ENCODE results near the gene ZBTB7B. TPM values are rescaled to one million over a fixed set of nuclear protein-coding genes. Genes with fewer than 3 reads are reported as not detected.

ZBTB7B gene
- total and polyA plus RNA-seq, 2 experiments from 2014 or later = 2.3 to 27.0 TPM

DNA sequence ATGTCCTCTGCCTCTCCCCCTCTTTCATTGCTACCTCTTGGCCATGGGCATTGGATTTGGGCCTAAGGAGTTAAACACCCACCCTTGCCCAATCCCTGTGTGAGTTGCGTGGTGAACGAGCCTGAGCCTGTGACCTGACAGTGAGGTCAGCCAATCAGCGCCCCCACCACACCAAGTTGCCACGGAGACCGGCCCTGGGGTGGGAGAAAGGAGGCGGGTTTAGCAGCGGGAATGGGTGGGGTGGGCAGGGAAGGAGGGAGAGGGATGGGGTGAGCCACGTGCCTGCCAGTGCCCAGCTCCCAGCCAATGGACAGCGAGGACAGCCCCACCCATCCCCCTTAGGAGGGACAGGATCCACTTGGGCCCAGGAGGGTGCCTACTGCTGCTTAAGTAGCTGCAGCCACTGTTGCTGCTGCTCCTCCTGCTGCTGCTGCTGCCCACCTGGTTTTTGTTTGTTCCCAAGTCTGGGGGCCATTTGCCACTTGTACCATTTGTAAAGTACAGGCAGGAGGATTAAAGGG, 9.5 kb downstream of the ZBTB7B start:
- TF ChIP-seq EZH2phosphoT487 (IDR thresholded peaks at IDR 0.05; ENCODE audit: insufficient read depth, low read depth) (no peak), EZH2 (IDR thresholded peaks at IDR 0.05; ENCODE audit: insufficient read depth, poor library complexity, severe bottlenecking) (no peak)
- Histone ChIP-seq H3K9me2 (ENCODE audit: insufficient read depth) (no peaks in the 10 kb centered on the region), H3K27me3 (replicated peaks; ENCODE audit: insufficient read depth) (no peaks in the 10 kb centered on the region), H3K79me2 (ENCODE audit: insufficient read depth) (peaks cover 12% of the 10 kb centered on the region), H3K9ac (no peak overlapping the region), H4K20me1 (ENCODE audit: insufficient read depth) (no peaks in the 10 kb centered on the region), H3K27ac (no peak overlapping the region), H3K4me2 (ENCODE audit: unreplicated experiment) (no peak overlapping the region), H2AFZ (no peak overlapping the region), H3F3A (ENCODE audit: insufficient read depth) (no peaks in the 10 kb centered on the region), H3K4me3 (no peak overlapping the region), H3K4me1 (ENCODE audit: insufficient read depth) (peaks cover 4% of the 10 kb centered on the region; the same call in 1 of the 2 replicates), H3K36me3 (ENCODE audit: low read depth) (no peaks in the 10 kb centered on the region), H3K9me3 (ENCODE audit: low read depth) (no peaks in the 10 kb centered on the region)
- DNase-seq = peak; percentile 55
- in situ Hi-C loops (cut with MboI) = no loop called here
- WGBS, 2 experiments (ENCODE audit: low coverage in 1 of 2, low lambda C conversion rate in 2 of 2, missing lambda C conversion rate in 2 of 2) = 19 to 31% methylated on average over 6 to 9 of the region's 9 CpGs

DNA sequence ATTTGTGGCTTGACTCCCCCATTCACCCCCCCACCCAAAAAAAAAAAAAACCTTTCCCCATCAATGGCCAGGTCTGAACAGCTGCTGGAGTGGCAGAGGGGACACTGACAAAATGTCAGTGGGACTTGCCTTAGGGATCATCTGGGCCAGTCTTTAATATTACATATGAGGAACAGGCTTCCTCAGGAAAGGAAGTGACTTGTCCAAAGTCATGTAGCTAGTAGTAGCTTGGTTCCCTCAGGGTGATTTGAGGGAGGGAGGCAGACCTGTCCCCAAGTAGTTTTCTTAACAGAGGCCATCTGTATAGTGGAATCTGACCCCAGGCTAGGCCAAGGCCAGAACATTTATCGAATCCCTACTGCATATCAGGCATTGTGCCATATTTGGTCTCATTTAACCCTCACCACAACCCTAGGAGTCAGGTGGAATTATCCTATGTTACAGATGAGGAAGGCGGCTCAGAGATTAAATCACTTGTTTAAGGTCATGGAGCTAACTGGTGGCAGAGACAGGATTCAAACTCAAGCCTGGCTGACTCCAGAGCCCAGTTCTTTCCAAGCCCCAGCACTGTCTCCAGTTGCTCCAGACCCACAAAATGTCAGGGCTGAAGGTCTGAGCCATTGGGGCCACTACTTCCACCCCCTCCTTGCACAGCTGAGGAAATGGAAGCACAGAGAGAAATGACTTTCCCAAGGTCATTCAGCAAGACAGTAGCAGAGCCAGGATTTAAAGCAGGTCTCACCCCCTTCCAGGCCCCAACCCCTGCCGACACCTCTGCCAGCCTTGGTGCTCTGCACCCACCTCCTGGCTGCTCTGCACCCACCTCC, 10.4 kb downstream of the ZBTB7B start:
- H3K36me3 ChIP-seq (ENCODE audit: low read depth) = no peaks in the 10 kb centered on the region

DNA sequence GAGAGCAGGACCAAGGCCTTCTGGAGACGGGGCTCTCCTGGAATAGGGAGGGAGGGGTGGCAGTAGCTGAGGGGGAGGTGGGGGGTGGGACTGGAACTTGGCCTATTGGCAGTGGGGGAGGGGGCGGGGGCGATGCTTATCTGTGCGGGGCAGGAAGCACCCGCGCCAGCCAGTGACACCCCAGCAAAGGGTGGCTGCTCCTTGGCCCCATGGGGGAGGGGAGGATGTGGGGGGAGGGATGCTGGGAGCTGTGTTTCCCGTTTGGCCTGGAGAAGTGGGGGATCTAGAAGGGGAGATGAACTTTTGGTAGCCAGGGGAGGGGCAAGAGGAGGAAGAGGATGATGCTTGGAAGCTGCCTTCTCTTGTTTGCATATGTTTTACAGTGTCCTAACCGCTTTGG, 11.0 kb downstream of the ZBTB7B start:
- H3K9ac ChIP-seq = no peak overlapping the region
- H3K9me3 ChIP-seq (ENCODE audit: low read depth) = no peaks in the 10 kb centered on the region
- H3K79me2 ChIP-seq (ENCODE audit: insufficient read depth) = no peaks in the 10 kb centered on the region
- DNase-seq = no peak
- in situ Hi-C loops (cut with MboI) = no loop called here
- no peaks in the 10 kb centered on the region for H3K27me3 ChIP-seq (replicated peaks; ENCODE audit: insufficient read depth)
- WGBS, 2 experiments (ENCODE audit: low coverage in 1 of 2, low lambda C conversion rate in 2 of 2, missing lambda C conversion rate in 2 of 2) = 66 to 72% methylated on average over 2 to 8 of the region's 8 CpGs
- no peak overlapping the region for H3K4me3 ChIP-seq
- peaks cover 11% of the 10 kb centered on the region for H3K4me1 ChIP-seq (ENCODE audit: insufficient read depth)
- H4K20me1 ChIP-seq (ENCODE audit: insufficient read depth) = no peaks in the 10 kb centered on the region
- H3K9me2 ChIP-seq (ENCODE audit: insufficient read depth) = no peaks in the 10 kb centered on the region
- TF ChIP-seq EZH2 (IDR thresholded peaks at IDR 0.05; ENCODE audit: insufficient read depth, poor library complexity, severe bottlenecking) = no peak
- no peak for TF ChIP-seq EZH2phosphoT487 (IDR thresholded peaks at IDR 0.05; ENCODE audit: insufficient read depth, low read depth)
- H2AFZ ChIP-seq = no peak overlapping the region
- H3K27ac ChIP-seq = no peak overlapping the region
- no peaks in the 10 kb centered on the region for H3F3A ChIP-seq (ENCODE audit: insufficient read depth)
- H3K36me3 ChIP-seq (ENCODE audit: low read depth) = no peaks in the 10 kb centered on the region
- no peak overlapping the region for H3K4me2 ChIP-seq (ENCODE audit: unreplicated experiment)

More for the DNA sequence above, 10.4 kb downstream of the ZBTB7B start:
- no peaks in the 10 kb centered on the region for H3K27me3 ChIP-seq (replicated peaks; ENCODE audit: insufficient read depth)
- peaks cover 3% of the 10 kb centered on the region for H3K79me2 ChIP-seq (ENCODE audit: insufficient read depth)
- H3K9me2 ChIP-seq (ENCODE audit: insufficient read depth) = no peaks in the 10 kb centered on the region
- no peak overlapping the region for H2AFZ ChIP-seq
- in situ Hi-C loops (cut with MboI) = no loop called here
- H3K9me3 ChIP-seq (ENCODE audit: low read depth) = no peaks in the 10 kb centered on the region
- H3K4me1 ChIP-seq (ENCODE audit: insufficient read depth) = peaks cover 8% of the 10 kb centered on the region
- no peak overlapping the region for H3K27ac ChIP-seq
- H3F3A ChIP-seq (ENCODE audit: insufficient read depth) = no peaks in the 10 kb centered on the region
- H4K20me1 ChIP-seq (ENCODE audit: insufficient read depth) = no peaks in the 10 kb centered on the region
- no peak overlapping the region for H3K9ac ChIP-seq
- WGBS, 2 experiments (ENCODE audit: low coverage in 1 of 2, low lambda C conversion rate in 2 of 2, missing lambda C conversion rate in 2 of 2) = 96 to 98% methylated on average over 3 of the region's 3 CpGs
- H3K4me2 ChIP-seq (ENCODE audit: unreplicated experiment) = no peak overlapping the region
- H3K4me3 ChIP-seq = no peak overlapping the region
- no peak for TF ChIP-seq EZH2phosphoT487 (IDR thresholded peaks at IDR 0.05; ENCODE audit: insufficient read depth, low read depth)
- TF ChIP-seq EZH2 (IDR thresholded peaks at IDR 0.05; ENCODE audit: insufficient read depth, poor library complexity, severe bottlenecking) = no peak
- no peak for DNase-seq

DNA sequence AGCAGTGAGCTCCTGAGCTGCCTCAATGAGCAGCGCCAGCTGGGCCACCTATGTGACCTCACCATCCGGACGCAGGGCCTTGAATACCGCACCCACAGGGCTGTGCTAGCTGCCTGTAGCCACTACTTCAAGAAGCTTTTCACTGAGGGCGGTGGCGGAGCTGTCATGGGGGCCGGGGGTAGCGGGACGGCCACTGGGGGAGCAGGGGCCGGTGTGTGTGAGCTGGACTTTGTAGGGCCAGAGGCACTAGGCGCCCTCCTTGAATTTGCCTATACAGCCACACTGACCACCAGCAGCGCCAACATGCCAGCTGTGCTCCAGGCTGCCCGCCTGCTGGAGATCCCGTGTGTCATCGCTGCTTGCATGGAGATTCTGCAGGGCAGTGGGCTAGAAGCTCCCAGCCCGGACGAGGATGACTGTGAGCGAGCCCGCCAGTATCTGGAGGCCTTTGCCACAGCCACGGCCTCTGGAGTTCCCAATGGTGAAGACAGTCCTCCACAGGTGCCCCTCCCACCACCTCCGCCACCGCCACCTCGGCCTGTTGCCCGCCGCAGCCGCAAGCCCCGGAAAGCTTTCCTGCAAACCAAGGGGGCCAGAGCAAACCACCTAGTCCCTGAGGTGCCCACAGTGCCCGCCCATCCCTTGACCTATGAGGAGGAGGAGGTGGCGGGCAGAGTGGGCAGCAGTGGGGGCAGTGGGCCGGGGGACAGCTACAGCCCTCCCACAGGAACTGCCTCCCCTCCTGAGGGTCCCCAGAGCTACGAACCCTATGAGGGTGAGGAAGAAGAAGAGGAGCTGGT, 12.3 kb downstream of the ZBTB7B start:
- H3K27me3 ChIP-seq (replicated peaks; ENCODE audit: insufficient read depth) = no peaks in the 10 kb centered on the region
- WGBS, 2 experiments (ENCODE audit: low coverage in 1 of 2, low lambda C conversion rate in 2 of 2, missing lambda C conversion rate in 2 of 2) = 90 to 94% methylated on average over 14 to 31 of the region's 31 CpGs
- no peak for TF ChIP-seq EZH2 (IDR thresholded peaks at IDR 0.05; ENCODE audit: insufficient read depth, poor library complexity, severe bottlenecking)
- TF ChIP-seq EZH2phosphoT487 (IDR thresholded peaks at IDR 0.05; ENCODE audit: insufficient read depth, low read depth) = no peak
- no peaks in the 10 kb centered on the region for H3K36me3 ChIP-seq (ENCODE audit: low read depth)
- no peak overlapping the region for H2AFZ ChIP-seq
- no peak overlapping the region for H3K4me3 ChIP-seq
- H3K4me1 ChIP-seq (ENCODE audit: insufficient read depth) = peaks cover 11% of the 10 kb centered on the region
- no peak for DNase-seq
- no peaks in the 10 kb centered on the region for H4K20me1 ChIP-seq (ENCODE audit: insufficient read depth)
- H3K27ac ChIP-seq = no peak overlapping the region
- in situ Hi-C loops (cut with MboI) = no loop called here
- no peaks in the 10 kb centered on the region for H3K9me2 ChIP-seq (ENCODE audit: insufficient read depth)
- H3K9ac ChIP-seq = no peak overlapping the region
- no peaks in the 10 kb centered on the region for H3F3A ChIP-seq (ENCODE audit: insufficient read depth)
- no peak overlapping the region for H3K4me2 ChIP-seq (ENCODE audit: unreplicated experiment)
- H3K79me2 ChIP-seq (ENCODE audit: insufficient read depth) = no peaks in the 10 kb centered on the region
- H3K9me3 ChIP-seq (ENCODE audit: low read depth) = no peaks in the 10 kb centered on the region

Measured in GM23248 (cell line).